Loucy (cell line): ENCODE results near the gene ZNF771.
A peak's percentile ranks its signal among the peaks of the same experiment; 100 is the strongest.
"Not testable (repeated sequence)": the region's sequence is repeated elsewhere in the genome, so short reads cannot be mapped to it uniquely, and the experiment has no call there.

ENCODE experiments used
- H2AFZ ChIP-seq: fragments of 200-600 bp; sonication (generic); 2 replicates; pipeline ENCODE4 v1.6.0; 2016; ENCODE audit warnings: antibody characterized with exemption, mild to moderate bottlenecking, low read length, moderate library complexity
- H3F3A ChIP-seq: fragments of 200-600 bp; 2 replicates; pipeline ENCODE4 v1.6.0; 2016; ENCODE audit warnings: antibody characterized with exemption, low read depth, mild to moderate bottlenecking
- H3K27me3 ChIP-seq: fragments of 200-600 bp; sonication (generic); 2 replicates; pipeline ENCODE4 v1.6.1; 2014; ENCODE audit warnings: low read length, mild to moderate bottlenecking; ENCODE audit not compliant: insufficient read depth, poor library complexity, severe bottlenecking
- H3K36me3 ChIP-seq: fragments of 200-600 bp; sonication (generic); 2 replicates; pipeline ENCODE4 v1.6.1; 2016; ENCODE audit warnings: low read length; ENCODE audit not compliant: insufficient read depth
- H3K4me1 ChIP-seq: fragments of 200-600 bp; sonication (generic); 2 replicates; pipeline ENCODE4 v1.5.1; 2014; ENCODE audit warnings: low read length, mild to moderate bottlenecking; ENCODE audit not compliant: insufficient read depth, poor library complexity, severe bottlenecking
- H3K4me2 ChIP-seq: fragments of 200-600 bp; sonication (generic); 2 replicates; pipeline ENCODE4 v1.6.0; 2014; ENCODE audit warnings: antibody characterized with exemption, low read length, low read depth, mild to moderate bottlenecking; ENCODE audit not compliant: poor library complexity, severe bottlenecking
- H3K4me3 ChIP-seq: fragments of 200-600 bp; sonication (generic); 2 replicates; pipeline ENCODE4 v1.5.1; 2014; ENCODE audit warnings: low read length, mild to moderate bottlenecking, mixed read lengths; ENCODE audit not compliant: poor library complexity, severe bottlenecking
- H3K79me2 ChIP-seq: fragments of 200-600 bp; sonication (generic); 2 replicates; pipeline ENCODE4 v1.6.1; 2014; ENCODE audit warnings: low read length; ENCODE audit not compliant: insufficient read depth
- H3K9ac ChIP-seq: fragments of 200-600 bp; sonication (generic); 2 replicates; pipeline ENCODE4 v1.6.0; 2014; ENCODE audit warnings: mild to moderate bottlenecking, low read depth, low read length, moderate library complexity; ENCODE audit not compliant: poor library complexity, severe bottlenecking
- H3K9me2 ChIP-seq: fragments of 200-600 bp; sonication (generic); replicated peaks from 2 replicates; pipeline ENCODE4 v1.6.1; 2016; ENCODE audit warnings: low read depth, low read length, mixed read lengths
- H3K9me3 ChIP-seq: fragments of 200-600 bp; sonication (generic); 2 replicates; pipeline ENCODE4 v1.6.1; 2014; ENCODE audit warnings: mild to moderate bottlenecking, antibody characterized with exemption, low read length, low read depth; ENCODE audit not compliant: insufficient read depth
- H4K20me1 ChIP-seq: fragments of 200-600 bp; sonication (generic); 2 replicates; pipeline ENCODE4 v1.6.0; 2014; ENCODE audit warnings: antibody characterized with exemption, low read length, mild to moderate bottlenecking; ENCODE audit not compliant: insufficient read depth, poor library complexity, severe bottlenecking
- CTCF ChIP-seq: fragments of 200-600 bp; sonication (generic); conservative IDR thresholded peaks from 2 replicates; pipeline ENCODE4 v1.5.1; 2014; ENCODE audit warnings: mild to moderate bottlenecking, antibody characterized with exemption, low read length
- EZH2phosphoT487 ChIP-seq: fragments of 200-600 bp; IDR thresholded peaks from 2 replicates; pipeline ENCODE4 v1.6.1; 2018; ENCODE audit warnings: antibody characterized with exemption, mild to moderate bottlenecking, moderate library complexity, borderline replicate concordance

The ZNF771 gene

DNA sequence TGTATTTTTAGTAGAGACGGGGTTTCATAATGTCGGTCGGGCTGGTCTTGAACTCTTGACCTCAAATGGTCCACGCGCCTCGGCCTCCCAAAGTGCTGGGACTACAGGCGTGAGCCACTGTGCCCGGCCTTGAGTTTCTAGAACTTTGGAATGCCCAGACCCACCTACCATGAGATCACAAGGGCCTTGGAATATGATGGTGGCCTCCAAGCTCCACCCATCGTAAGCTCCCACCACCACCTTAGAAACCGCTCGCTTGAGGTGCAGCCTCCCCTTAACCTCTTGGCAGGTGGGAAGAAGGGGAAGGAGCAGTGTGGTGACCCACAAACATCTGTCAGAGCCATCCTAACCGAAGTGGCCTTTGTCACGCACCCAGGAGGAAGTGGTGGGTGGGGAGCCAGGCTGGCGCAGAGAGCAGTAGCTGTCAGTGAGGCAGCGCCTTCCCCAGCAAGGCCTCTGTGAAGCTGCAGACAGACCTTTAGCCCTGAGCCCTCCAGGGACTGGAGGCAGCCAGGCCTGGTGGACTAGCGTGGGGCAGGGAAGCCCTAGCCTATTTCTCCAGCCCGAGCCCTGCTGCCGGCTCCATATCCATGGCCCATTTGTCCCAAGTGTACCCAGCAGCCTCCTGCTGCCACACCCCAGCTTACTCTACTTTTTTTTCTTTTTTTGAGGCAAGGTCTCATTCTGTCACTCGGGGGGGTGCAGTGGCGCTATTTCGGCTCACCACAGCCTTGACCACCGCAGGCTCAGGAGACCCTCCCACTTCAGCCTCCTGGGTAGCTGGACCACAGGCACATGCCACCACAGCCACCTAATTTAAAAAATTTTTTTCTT, 51.4 kb downstream of the ZNF771 start:
- Histone ChIP-seq H3K9me2 (no peaks in the 10 kb centered on the region), H3K4me1 (peaks cover 39% of the 10 kb centered on the region), H3K4me3 (peak overlapping the region; percentile 47), H3K79me2 (no peaks in the 10 kb centered on the region), H2AFZ (peak overlapping the region; percentile 9; the same call in 1 of the 2 replicates), H3F3A (0 out of 2 replicates have a peak, but pooled peaks cover 2% of the 10 kb centered on the region), H3K9ac (peak overlapping the region; percentile 73), H3K36me3 (no peaks in the 10 kb centered on the region), H3K9me3 (no peaks in the 10 kb centered on the region), H3K27me3 (no peaks in the 10 kb centered on the region), H3K4me2 (peak overlapping the region; percentile 70), H4K20me1 (no peaks in the 10 kb centered on the region)
- TF ChIP-seq EZH2phosphoT487 (no peak), CTCF (no peak)

- Histone ChIP-seq H3K9me2 (no peaks in the 10 kb centered on the region), H3K79me2 (no peaks in the 10 kb centered on the region), H3K4me3 (peak overlapping the region; percentile 47), H3K9me3 (no peaks in the 10 kb centered on the region), H3K27me3 (no peaks in the 10 kb centered on the region), H4K20me1 (no peaks in the 10 kb centered on the region), H3K4me2 (peak overlapping the region; percentile 70), H3F3A (0 out of 2 replicates have a peak, but pooled peaks cover 2% of the 10 kb centered on the region), H3K9ac (peak overlapping the region; percentile 73), H3K4me1 (peaks cover 39% of the 10 kb centered on the region), H3K36me3 (no peaks in the 10 kb centered on the region), H2AFZ (0 out of 2 replicates have a peak overlapping the region, but pooled peaks have one; percentile 9)
- no peak for TF ChIP-seq EZH2phosphoT487
- TF ChIP-seq CTCF: no peak
These were observed 52.0 kb downstream of the ZNF771 start for GRCh38 chr16:30459456-30459855.

DNA sequence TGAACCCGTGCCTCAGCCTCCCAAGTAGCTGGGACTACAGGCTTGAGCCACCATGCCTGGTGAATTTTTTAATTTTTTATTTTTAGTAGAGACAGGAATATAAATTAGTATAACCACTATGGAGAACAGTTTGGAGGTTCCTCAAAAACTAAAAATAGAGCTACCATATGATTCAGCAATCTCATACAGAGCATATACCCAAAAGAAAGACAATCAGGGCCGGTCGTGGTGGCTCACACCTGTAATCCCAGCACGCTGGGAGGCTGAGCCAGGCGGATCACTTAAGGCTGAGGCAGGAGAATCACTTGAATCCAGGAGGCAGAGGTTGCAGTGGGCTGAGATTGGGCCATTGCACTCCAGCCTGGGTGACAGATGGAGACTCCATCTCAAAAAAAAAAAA, 54.0 kb downstream of the ZNF771 start:
- H3K9ac ChIP-seq, H2AFZ ChIP-seq, H3K79me2 ChIP-seq, H3K4me3 ChIP-seq, H3K27me3 ChIP-seq, H3K9me2 ChIP-seq, H3K4me2 ChIP-seq, H3K36me3 ChIP-seq, H3K9me3 ChIP-seq, H3F3A ChIP-seq, H4K20me1 ChIP-seq: not testable (repeated sequence)
- H3K4me1 ChIP-seq: peaks cover 42% of the 10 kb centered on the region

- no peak overlapping the region for H3K9ac ChIP-seq
- no peaks in the 10 kb centered on the region for H3K9me2 ChIP-seq
- no peaks in the 10 kb centered on the region for H3K27me3 ChIP-seq
- no peak overlapping the region for H2AFZ ChIP-seq
- H3K4me1 ChIP-seq: peaks cover 24% of the 10 kb centered on the region
- H4K20me1 ChIP-seq: no peaks in the 10 kb centered on the region
- H3F3A ChIP-seq: 0 out of 2 replicates have a peak, but pooled peaks cover 2% of the 10 kb centered on the region
- TF ChIP-seq CTCF: no peak
- no peak for TF ChIP-seq EZH2phosphoT487
- no peak overlapping the region for H3K4me3 ChIP-seq
- no peaks in the 10 kb centered on the region for H3K79me2 ChIP-seq
- no peak overlapping the region for H3K4me2 ChIP-seq
- no peaks in the 10 kb centered on the region for H3K36me3 ChIP-seq
- H3K9me3 ChIP-seq: no peaks in the 10 kb centered on the region
These were observed 56.7 kb downstream of the ZNF771 start for GRCh38 chr16:30464078-30464477.
